Measurements from ENCODE around the gene EFNA4. TPM values are rescaled to one million over a fixed set of nuclear protein-coding genes. Genes with fewer than 3 reads are reported as not detected.

Gene EFNA4
- total and polyA plus RNA-seq, 2 of the 4 experiments (the other 2 are of a cell fraction), result 3.8 to 11.8 TPM

DNA sequence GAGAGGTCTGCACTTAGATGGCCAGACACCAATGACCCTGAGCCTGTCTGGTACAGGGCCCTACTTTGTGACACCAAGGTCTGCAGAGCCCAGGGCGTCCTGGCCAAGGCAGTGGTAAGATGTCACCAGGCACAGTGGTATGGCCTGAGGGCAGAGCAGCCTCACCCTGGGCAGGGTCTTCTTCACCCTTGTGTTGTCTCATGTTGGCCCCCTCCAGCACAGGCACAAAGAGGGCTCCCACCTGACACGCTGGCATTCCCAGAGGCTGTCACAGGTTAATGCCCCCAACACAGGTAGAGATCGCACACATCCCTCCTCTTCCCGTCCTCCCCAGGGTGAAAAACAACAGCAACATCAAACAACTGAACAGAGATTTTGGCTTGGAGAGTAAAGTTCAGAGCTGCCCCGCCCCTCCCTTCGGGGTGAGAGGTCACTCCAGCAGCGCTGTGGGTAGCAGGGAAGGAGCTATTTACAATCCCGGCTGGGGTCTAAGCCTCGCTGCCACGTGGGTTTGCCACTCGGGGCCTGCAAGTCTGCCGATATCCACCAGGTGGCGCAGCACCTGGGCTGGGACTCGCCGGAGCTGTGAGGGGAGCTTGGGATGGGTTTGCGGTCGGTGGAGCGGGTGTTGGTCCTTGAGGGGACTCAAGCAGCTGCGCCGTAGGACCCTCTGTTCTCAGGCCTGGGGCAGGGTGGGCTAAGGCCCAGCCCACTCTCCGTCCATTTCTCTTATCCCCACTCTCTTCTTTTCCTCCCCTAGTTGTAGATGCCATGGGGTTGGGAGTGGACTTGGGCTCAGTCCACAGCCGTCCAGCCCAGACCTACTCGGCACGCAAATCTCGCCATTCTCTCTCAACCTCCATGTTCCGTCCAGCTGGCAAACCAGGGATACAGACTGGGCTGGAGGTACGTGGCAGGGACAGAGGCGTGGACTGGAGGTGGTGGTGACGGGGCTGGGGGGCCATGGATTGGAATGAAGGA, 27.8 kb downstream of the EFNA4 start:
- Histone ChIP-seq H3K9me1 (ENCODE audit: insufficient read depth, low read length) (peaks cover 3% of the 10 kb centered on the region; the same call in 1 of the 2 replicates), H2BK5ac (ENCODE audit: low read depth, low read length, poor library complexity, severe bottlenecking) (no peak overlapping the region), H3K18ac (ENCODE audit: low read depth, low read length) (no peak overlapping the region), H3K4me2 (ENCODE audit: low read depth, low read length) (peak overlapping the region; percentile 29; the same call in 1 of the 2 replicates), H4K91ac (ENCODE audit: insufficient read depth, low read depth, low read length) (no peak overlapping the region), H2AK9ac (replicated peaks; ENCODE audit: low read depth, low read length, poor library complexity) (no peak overlapping the region), H2BK15ac (ENCODE audit: low read depth, low read length) (no peak overlapping the region), H3K14ac (replicated peaks; ENCODE audit: low read depth, low read length) (peak overlapping the region; percentile 30; the same call in 1 of the 2 replicates), H2AFZ (replicated peaks; ENCODE audit: low read length, poor library complexity) (peak overlapping the region; percentile 92), H3K4me3 (ENCODE audit: insufficient read depth, low read depth, low read length) (no peak overlapping the region), H3K27me3 (ENCODE audit: control insufficient read depth, insufficient read depth, low read length) (peaks cover 17% of the 10 kb centered on the region), H2AK5ac (ENCODE audit: low read depth, low read length) (no peak overlapping the region; the same call in 1 of the 2 replicates), H4K8ac (ENCODE audit: low read depth in 2 of 2, low read length in 2 of 2) (no peak overlapping the region), H2BK20ac (ENCODE audit: low read depth, low read length) (no peak overlapping the region), H4K5ac (ENCODE audit: low read depth, low read length) (no peak overlapping the region), H3K4ac (ENCODE audit: low read depth, low read length) (no peak overlapping the region), H3K36me3 (ENCODE audit: control insufficient read depth, insufficient read depth, low read length) (no peaks in the 10 kb centered on the region), H3K27ac (ENCODE audit: insufficient read depth, low read length) (no peak overlapping the region), H3K23ac (ENCODE audit: low read depth, low read length) (no peak overlapping the region), H4K20me1 (ENCODE audit: insufficient read depth, low read length) (no peaks in the 10 kb centered on the region), H3K4me1 (ENCODE audit: control insufficient read depth, insufficient read depth, low read length) (peaks cover 7% of the 10 kb centered on the region; the same call in 1 of the 2 replicates), H3K56ac (ENCODE audit: extremely low read depth, insufficient read depth, low read length) (no peak overlapping the region), H3K9ac (ENCODE audit: low read depth, low read length) (no peak overlapping the region), H3K79me1 (ENCODE audit: low read depth in 1 of 2, low read length in 2 of 2) (no peaks in the 10 kb centered on the region), H3K9me3 (ENCODE audit: control insufficient read depth, insufficient read depth, low read length) (no peaks in the 10 kb centered on the region), H2BK120ac (ENCODE audit: low read depth, low read length) (no peak overlapping the region)
- dilution Hi-C loops (cut with HindIII; ENCODE audit: low sequenced_read_pairs, unreplicated experiment) (no loop called here), in situ Hi-C loops (cut with MboI; ENCODE audit: low sequenced_read_pairs) (loop anchor here (5.0 kb wide), 1 partner anchor 76 kb away; no protein-coding TSS in a partner anchor), intact Hi-C loops (cut with micrococcal nuclease) (loop anchor here (1.0 to 5.0 kb wide), 2 partner anchors 36 to 76 kb away; partner anchors contain the start of gene EFNA1)
- peak; percentile 90 for ATAC-seq (ENCODE audit: low read depth)
- no CpG with 5 or more reads among the region's 29 CpGs for WGBS, 2 experiments (ENCODE audit: extremely low coverage in 2 of 2, insufficient read length in 1 of 2)
- DNase-seq, result peak; percentile 54
- ChIA-PET POLR2A (ENCODE audit: unreplicated experiment) (interaction anchor here (1.0 kb wide), 2 partner anchors 40 to 79 kb away, joined by 3 to 5 read pairs; partner anchors contain the start of gene ADAM15), CTCF (interaction anchor here (0.6 to 2.1 kb wide), 14 partner anchors 9 to 875 kb away, joined by 3 to 18 read pairs (median 3); partner anchors contain the start of genes EFNA4 and KRTCAP2)
- no TSS peak for BruUV-seq (replicated peaks)
- TF ChIP-seq SMC3 (IDR thresholded peaks at IDR 0.05; ENCODE audit: low read depth, low read length) (peak; percentile 94), CHD1 (IDR thresholded peaks at IDR 0.05; ENCODE audit: low read depth, low read length) (no peak), BHLHE40 (IDR thresholded peaks at IDR 0.05; ENCODE audit: low read depth, low read length) (no peak), MXI1 (IDR thresholded peaks at IDR 0.05; ENCODE audit: borderline replicate concordance, low read depth, low read length) (peak; percentile 70; the same call in 1 of the 2 replicates), ELK1 (IDR thresholded peaks at IDR 0.05; ENCODE audit: borderline replicate concordance, low read depth, low read length) (no peak), MAZ (IDR thresholded peaks at IDR 0.05; ENCODE audit: borderline replicate concordance, low read depth, low read length) (no peak), POLR2A (IDR thresholded peaks at IDR 0.05; ENCODE audit: low read depth, low read length) (no peak), MAFK (IDR thresholded peaks at IDR 0.05; ENCODE audit: low read depth, low read length) (no peak), RAD21 (IDR thresholded peaks at IDR 0.05; ENCODE audit: low read length) (peak; percentile 81)
- TF ChIP-seq, protein P1, sequence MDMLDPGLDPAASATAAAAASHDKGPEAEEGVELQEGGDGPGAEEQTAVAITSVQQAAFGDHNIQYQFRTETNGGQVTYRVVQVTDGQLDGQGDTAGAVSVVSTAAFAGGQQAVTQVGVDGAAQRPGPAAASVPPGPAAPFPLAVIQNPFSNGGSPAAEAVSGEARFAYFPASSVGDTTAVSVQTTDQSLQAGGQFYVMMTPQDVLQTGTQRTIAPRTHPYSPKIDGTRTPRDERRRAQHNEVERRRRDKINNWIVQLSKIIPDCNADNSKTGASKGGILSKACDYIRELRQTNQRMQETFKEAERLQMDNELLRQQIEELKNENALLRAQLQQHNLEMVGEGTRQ (IDR thresholded peaks at IDR 0.05; ENCODE audit: low read depth, low read length), result peak; percentile 67; the same call in 1 of the 2 replicates
- TF ChIP-seq, protein P2, sequence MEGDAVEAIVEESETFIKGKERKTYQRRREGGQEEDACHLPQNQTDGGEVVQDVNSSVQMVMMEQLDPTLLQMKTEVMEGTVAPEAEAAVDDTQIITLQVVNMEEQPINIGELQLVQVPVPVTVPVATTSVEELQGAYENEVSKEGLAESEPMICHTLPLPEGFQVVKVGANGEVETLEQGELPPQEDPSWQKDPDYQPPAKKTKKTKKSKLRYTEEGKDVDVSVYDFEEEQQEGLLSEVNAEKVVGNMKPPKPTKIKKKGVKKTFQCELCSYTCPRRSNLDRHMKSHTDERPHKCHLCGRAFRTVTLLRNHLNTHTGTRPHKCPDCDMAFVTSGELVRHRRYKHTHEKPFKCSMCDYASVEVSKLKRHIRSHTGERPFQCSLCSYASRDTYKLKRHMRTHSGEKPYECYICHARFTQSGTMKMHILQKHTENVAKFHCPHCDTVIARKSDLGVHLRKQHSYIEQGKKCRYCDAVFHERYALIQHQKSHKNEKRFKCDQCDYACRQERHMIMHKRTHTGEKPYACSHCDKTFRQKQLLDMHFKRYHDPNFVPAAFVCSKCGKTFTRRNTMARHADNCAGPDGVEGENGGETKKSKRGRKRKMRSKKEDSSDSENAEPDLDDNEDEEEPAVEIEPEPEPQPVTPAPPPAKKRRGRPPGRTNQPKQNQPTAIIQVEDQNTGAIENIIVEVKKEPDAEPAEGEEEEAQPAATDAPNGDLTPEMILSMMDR (conservative IDR thresholded peaks at IDR 0.05; ENCODE audit: low read depth, low read length), result peak; percentile 93
